BLaER1 (cell line): ENCODE measurements around the gene CHN2.

Experiments
- H3K27ac ChIP-seq: shearing (Covaris generic); formaldehyde crosslinking; 2 replicates; pipeline ENCODE4 v1.8.1; 2022
- H3K27me3 ChIP-seq: shearing (Covaris generic); formaldehyde crosslinking; 2 replicates; pipeline ENCODE4 v1.8.1; 2022
- H3K36me3 ChIP-seq: shearing (Covaris generic); formaldehyde crosslinking; 2 replicates; pipeline ENCODE4 v1.8.1; 2022
- H3K4me1 ChIP-seq: shearing (Covaris generic); formaldehyde crosslinking; 2 replicates; pipeline ENCODE4 v1.8.1; 2022
- H3K4me2 ChIP-seq: shearing (Covaris generic); formaldehyde crosslinking; 2 replicates; pipeline ENCODE4 v1.8.1; 2022
- H3K4me3 ChIP-seq: shearing (Covaris generic); formaldehyde crosslinking; 2 replicates; pipeline ENCODE4 v1.8.1; 2022
- H3K9ac ChIP-seq: shearing (Covaris generic); formaldehyde crosslinking; 2 replicates; pipeline ENCODE4 v1.8.1; 2022
- H3K9me3 ChIP-seq: shearing (Covaris generic); formaldehyde crosslinking; 2 replicates; pipeline ENCODE4 v1.8.1; 2022
- H4K20me1 ChIP-seq: shearing (Covaris generic); formaldehyde crosslinking; 2 replicates; pipeline ENCODE4 v1.8.1; 2022
- Cebpa-rat ChIP-seq: shearing (Covaris generic); IDR thresholded peaks from 2 replicates; pipeline ENCODE4 v1.8.1; 2022

Gene CHN2

GRCh38 chr7:29479301-29480200 is 285.0 kb downstream of the CHN2 start:
- TF ChIP-seq Cebpa-rat, result no peak
- Histone ChIP-seq H3K27me3 (no peaks in the 10 kb centered on the region), H3K4me3 (no peak overlapping the region), H3K9ac (no peak overlapping the region), H3K9me3 (no peaks in the 10 kb centered on the region), H3K27ac (no peak overlapping the region), H3K36me3 (no peaks in the 10 kb centered on the region), H4K20me1 (no peaks in the 10 kb centered on the region), H3K4me2 (no peak overlapping the region), H3K4me1 (no peaks in the 10 kb centered on the region)

GRCh38 chr7:29480451-29480850 is 285.9 kb downstream of the CHN2 start:
- no peaks in the 10 kb centered on the region for H3K36me3 ChIP-seq
- H3K4me1 ChIP-seq, result 0 out of 2 replicates have a peak, but pooled peaks cover 4% of the 10 kb centered on the region
- no peak overlapping the region for H3K4me2 ChIP-seq
- no peaks in the 10 kb centered on the region for H3K27me3 ChIP-seq
- no peak overlapping the region for H3K27ac ChIP-seq
- H3K4me3 ChIP-seq, result no peak overlapping the region
- TF ChIP-seq Cebpa-rat, result no peak
- H4K20me1 ChIP-seq, result no peaks in the 10 kb centered on the region
- H3K9me3 ChIP-seq, result no peaks in the 10 kb centered on the region
- no peak overlapping the region for H3K9ac ChIP-seq

- no peaks in the 10 kb centered on the region for H3K27me3 ChIP-seq
- H3K4me2 ChIP-seq, result no peak overlapping the region
- H3K27ac ChIP-seq, result no peak overlapping the region
- no peak overlapping the region for H3K4me3 ChIP-seq
- no peaks in the 10 kb centered on the region for H3K9me3 ChIP-seq
- H4K20me1 ChIP-seq, result no peaks in the 10 kb centered on the region
- H3K9ac ChIP-seq, result no peak overlapping the region
- TF ChIP-seq Cebpa-rat, result no peak
- H3K36me3 ChIP-seq, result no peaks in the 10 kb centered on the region
- H3K4me1 ChIP-seq, result 0 out of 2 replicates have a peak, but pooled peaks cover 10% of the 10 kb centered on the region
These were observed 286.5 kb downstream of the CHN2 start for GRCh38 chr7:29480934-29481651.

GRCh38 chr7:29482056-29482455 is 287.5 kb downstream of the CHN2 start:
- no peak for TF ChIP-seq Cebpa-rat
- Histone ChIP-seq H3K27me3 (no peaks in the 10 kb centered on the region), H3K9me3 (no peaks in the 10 kb centered on the region), H4K20me1 (no peaks in the 10 kb centered on the region), H3K4me2 (no peak overlapping the region), H3K4me1 (0 out of 2 replicates have a peak, but pooled peaks cover 11% of the 10 kb centered on the region), H3K4me3 (no peak overlapping the region), H3K36me3 (no peaks in the 10 kb centered on the region), H3K9ac (no peak overlapping the region), H3K27ac (no peak overlapping the region)

- H3K4me2 ChIP-seq, result no peak overlapping the region
- no peaks in the 10 kb centered on the region for H4K20me1 ChIP-seq
- H3K9ac ChIP-seq, result no peak overlapping the region
- H3K4me1 ChIP-seq, result peaks cover 18% of the 10 kb centered on the region; the same call in 1 of the 2 replicates
- no peak for TF ChIP-seq Cebpa-rat
- H3K9me3 ChIP-seq, result no peaks in the 10 kb centered on the region
- no peak overlapping the region for H3K27ac ChIP-seq
- H3K27me3 ChIP-seq, result no peaks in the 10 kb centered on the region
- H3K36me3 ChIP-seq, result no peaks in the 10 kb centered on the region
- H3K4me3 ChIP-seq, result no peak overlapping the region
These were observed 288.9 kb downstream of the CHN2 start for GRCh38 chr7:29483219-29484104.

- Histone ChIP-seq H3K27me3 (no peaks in the 10 kb centered on the region), H3K4me3 (no peak overlapping the region), H3K27ac (no peak overlapping the region), H4K20me1 (no peaks in the 10 kb centered on the region), H3K4me2 (no peak overlapping the region), H3K36me3 (no peaks in the 10 kb centered on the region), H3K9ac (no peak overlapping the region), H3K9me3 (no peaks in the 10 kb centered on the region), H3K4me1 (peaks cover 18% of the 10 kb centered on the region; the same call in 1 of the 2 replicates)
- TF ChIP-seq Cebpa-rat, result no peak
These were observed 289.7 kb downstream of the CHN2 start for GRCh38 chr7:29484280-29484679.

- H3K9ac ChIP-seq, result no peak overlapping the region
- H3K27ac ChIP-seq, result no peak overlapping the region
- no peaks in the 10 kb centered on the region for H4K20me1 ChIP-seq
- no peak overlapping the region; the same call in 1 of the 2 replicates for H3K4me2 ChIP-seq
- no peaks in the 10 kb centered on the region for H3K36me3 ChIP-seq
- H3K27me3 ChIP-seq, result no peaks in the 10 kb centered on the region
- no peak for TF ChIP-seq Cebpa-rat
- no peaks in the 10 kb centered on the region for H3K9me3 ChIP-seq
- H3K4me1 ChIP-seq, result peaks cover 18% of the 10 kb centered on the region; the same call in 1 of the 2 replicates
- no peak overlapping the region for H3K4me3 ChIP-seq
These were observed 291.0 kb downstream of the CHN2 start for GRCh38 chr7:29485339-29486190.

GRCh38 chr7:29486191-29486700 is 291.7 kb downstream of the CHN2 start:
- Histone ChIP-seq H3K4me3 (no peak overlapping the region), H3K9ac (no peak overlapping the region), H3K4me1 (peaks cover 18% of the 10 kb centered on the region; the same call in 1 of the 2 replicates), H3K27me3 (no peaks in the 10 kb centered on the region), H4K20me1 (no peaks in the 10 kb centered on the region), H3K4me2 (no peak overlapping the region), H3K9me3 (no peaks in the 10 kb centered on the region), H3K36me3 (no peaks in the 10 kb centered on the region), H3K27ac (no peak overlapping the region)
- no peak for TF ChIP-seq Cebpa-rat

GRCh38 chr7:29487424-29487823 is 292.8 kb downstream of the CHN2 start:
- Histone ChIP-seq H3K4me3 (no peak overlapping the region), H3K9ac (no peak overlapping the region), H3K9me3 (no peaks in the 10 kb centered on the region), H3K4me1 (peaks cover 18% of the 10 kb centered on the region; the same call in 1 of the 2 replicates), H4K20me1 (no peaks in the 10 kb centered on the region), H3K27me3 (no peaks in the 10 kb centered on the region), H3K4me2 (no peak overlapping the region), H3K36me3 (no peaks in the 10 kb centered on the region), H3K27ac (no peak overlapping the region)
- no peak for TF ChIP-seq Cebpa-rat
